GM21381 (cell line): ENCODE results near the gene SLC25A29.

Source experiments
- ATAC-seq: cut with Tn5 transposase; IDR thresholded peaks from one replicate; pipeline ENCODE4 v1.9.1; 2021; ENCODE audit warnings: mild to moderate bottlenecking, moderate library complexity; ENCODE audit not compliant: unreplicated experiment

The SLC25A29 gene

DNA sequence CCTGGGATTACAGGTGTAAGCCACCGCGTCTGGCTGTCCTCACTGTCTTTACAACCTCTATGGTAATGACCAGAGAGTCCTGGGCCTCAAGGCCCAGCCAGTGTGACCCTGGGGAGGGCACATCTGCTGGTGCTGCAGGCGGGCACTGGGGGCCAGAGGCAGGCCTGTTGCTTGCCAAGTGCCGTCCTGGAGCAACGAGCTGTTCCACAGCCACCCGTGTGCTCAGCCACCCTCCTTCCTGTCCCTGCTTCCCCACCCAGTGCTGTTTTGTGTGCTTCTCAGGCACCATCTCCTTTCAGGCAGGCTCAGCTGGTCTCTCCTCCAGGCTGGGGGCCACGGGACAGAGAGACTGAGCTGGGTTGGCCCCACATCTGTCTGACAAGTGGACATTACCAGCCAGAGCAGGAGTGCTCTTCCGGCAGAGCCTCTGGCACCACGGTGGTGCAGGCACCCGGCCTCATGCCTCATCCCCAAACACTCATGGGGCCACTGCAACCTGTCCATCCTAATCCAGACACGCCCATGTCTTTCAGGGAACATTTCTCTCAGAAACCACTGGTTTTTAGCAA, 25.9 kb upstream of the SLC25A29 start:
- no peak for ATAC-seq

DNA sequence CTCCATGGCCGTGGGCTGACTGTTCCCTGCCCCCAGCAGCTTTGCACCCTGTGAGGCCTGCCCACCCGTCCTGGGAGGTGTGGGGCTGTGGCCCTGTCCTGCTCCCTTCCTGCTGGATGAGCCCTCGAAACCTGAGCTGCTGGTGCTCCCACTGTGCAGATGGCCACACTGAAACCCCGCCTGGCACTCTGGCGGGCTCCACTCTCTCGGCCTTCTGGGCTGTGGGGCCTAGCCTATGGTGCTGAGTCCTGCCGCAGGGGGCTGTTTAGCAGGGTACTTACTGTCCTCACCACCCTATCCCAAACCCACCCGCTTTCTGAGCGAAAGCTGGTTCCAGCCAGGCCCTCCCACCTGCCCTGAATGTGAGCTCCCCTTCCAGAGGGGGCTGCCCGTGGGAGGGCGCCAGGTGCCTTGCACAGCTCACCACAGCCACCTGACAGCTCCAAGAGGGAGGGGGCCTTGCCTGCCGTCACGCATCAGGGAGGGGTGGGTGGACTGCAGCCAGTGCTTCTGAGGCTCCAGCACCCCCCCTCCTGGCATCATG, 24.2 kb upstream of the SLC25A29 start:
- no peak for ATAC-seq

DNA sequence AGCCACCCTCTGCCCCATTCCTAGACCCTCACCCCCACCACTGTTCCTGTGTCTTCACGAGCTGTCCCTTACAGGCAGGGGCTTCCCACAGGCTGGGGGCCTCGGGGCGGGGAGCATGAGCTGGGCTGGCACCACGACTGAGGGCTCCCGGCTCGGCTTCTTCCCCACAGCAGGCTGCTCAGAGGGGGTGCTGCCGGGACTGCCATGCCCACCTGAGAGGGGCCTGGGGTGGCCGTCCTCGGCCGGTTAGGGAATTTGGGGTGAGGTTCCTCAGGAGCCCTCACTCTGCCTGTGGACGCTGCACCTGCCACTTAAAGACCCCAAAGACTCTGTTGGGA, 23.7 kb upstream of the SLC25A29 start:
- ATAC-seq, result no peak

DNA sequence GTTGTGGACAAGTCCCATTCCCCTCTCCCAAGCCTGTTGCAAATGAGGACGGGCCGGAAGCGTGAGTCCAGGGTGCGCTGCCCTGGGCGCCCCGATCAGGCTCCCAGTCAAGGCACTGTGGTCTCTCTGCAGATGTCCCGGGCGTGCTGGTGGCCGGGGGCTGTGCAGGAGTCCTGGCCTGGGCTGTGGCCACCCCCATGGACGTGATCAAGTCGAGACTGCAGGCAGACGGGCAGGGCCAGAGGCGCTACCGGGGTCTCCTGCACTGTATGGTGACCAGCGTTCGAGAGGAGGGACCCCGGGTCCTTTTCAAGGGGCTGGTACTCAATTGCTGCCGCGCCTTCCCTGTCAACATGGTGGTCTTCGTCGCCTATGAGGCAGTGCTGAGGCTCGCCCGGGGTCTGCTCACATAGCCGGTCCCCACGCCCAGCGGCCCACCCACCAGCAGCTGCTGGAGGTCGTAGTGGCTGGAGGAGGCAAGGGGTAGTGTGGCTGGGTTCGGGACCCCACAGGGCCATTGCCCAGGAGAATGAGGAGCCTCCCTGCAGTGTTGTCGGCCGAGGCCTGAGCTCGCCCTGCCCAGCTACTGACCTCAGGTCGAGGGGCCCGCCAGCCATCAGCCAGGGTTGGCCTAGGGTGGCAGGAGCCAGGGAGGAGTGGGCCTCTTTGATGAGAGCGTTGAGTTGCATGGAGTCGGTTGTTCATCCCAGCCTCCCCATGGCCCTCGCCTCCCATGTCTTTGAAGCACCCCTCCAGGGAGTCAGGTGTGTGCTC, 23.2 kb upstream of the SLC25A29 start:
- ATAC-seq, result no peak

DNA sequence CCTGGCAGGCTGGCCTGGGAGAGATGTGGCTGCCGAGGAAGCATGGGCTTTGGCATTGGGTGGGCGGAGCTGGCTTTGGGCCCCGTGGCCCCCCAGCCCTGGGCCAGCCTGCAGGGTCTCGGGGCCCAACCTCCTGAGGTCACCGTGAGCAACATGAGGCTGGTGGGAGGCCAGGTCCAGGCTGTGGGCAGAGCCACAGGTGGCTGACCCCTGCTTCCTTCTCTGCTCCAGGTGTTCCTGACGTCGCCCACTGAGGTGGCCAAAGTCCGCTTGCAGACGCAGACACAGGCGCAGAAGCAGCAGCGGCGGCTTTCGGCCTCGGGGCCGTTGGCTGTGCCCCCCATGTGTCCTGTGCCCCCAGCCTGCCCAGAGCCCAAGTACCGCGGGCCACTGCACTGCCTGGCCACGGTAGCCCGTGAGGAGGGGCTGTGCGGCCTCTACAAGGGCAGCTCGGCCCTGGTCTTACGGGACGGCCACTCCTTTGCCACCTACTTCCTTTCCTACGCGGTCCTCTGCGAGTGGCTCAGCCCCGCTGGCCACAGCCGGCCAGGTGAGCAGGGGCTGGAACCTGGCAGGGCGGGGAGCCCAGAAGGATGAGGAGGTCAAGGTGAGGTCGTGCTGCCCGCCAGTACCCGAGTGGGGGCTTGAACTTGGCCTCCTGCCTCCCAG, 22.4 kb upstream of the SLC25A29 start:
- no peak for ATAC-seq

DNA sequence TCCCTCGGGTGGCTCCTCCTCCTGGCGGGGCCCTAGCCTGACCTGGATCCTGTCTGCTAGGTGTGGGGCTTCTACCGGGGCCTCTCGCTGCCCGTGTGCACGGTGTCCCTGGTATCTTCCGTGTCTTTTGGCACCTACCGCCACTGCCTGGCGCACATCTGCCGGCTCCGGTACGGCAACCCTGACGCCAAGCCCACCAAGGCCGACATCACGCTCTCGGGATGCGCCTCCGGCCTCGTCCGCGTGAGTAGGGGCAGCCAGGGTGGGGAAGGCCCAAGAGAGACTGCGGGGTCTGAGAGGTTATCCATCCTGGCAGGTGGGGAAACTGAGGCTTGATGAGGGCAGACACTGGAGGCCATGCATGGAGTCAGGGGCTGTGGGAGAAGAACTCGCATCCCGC, 20.9 kb upstream of the SLC25A29 start:
- no peak for ATAC-seq

DNA sequence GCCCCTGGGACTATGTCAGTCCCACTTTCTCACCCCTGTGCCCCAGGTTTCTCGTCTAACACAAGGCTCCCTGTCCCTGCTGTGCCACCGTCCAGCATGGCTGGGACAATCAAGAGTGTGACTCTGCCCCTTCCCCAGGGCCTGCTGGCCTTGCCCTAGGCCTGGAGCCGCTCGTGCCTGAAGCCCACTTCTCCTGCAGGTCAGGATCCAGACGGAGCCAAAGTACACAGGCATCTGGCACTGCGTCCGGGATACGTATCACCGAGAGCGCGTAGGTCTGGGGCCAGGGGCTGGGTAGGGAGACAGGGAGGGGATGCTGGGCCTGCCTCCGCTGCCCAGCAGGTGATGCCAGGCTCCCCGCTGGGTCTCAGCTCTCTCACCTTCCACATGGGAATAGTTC, 19.7 kb upstream of the SLC25A29 start:
- no peak for ATAC-seq

DNA sequence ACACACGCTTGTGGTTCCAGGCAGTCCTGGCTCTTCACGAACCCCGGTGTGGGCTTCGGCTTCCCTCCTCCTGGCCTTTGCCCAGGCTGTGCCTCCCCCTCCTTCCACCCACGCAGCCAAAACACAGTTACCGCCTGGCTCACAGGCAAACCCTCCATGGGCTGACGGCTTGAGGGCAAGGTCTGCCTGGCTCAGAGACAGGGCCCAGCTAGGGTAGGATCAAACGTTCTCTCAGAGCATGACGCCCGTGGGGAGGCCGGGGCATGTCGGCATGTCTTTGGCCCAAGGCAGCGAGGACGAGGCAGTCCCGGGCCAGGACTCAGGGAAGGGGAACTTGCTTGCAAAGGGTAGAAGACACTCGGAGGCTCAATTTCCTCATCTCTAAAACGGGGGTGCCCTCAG, 19.0 kb upstream of the SLC25A29 start:
- ATAC-seq, result no peak

DNA sequence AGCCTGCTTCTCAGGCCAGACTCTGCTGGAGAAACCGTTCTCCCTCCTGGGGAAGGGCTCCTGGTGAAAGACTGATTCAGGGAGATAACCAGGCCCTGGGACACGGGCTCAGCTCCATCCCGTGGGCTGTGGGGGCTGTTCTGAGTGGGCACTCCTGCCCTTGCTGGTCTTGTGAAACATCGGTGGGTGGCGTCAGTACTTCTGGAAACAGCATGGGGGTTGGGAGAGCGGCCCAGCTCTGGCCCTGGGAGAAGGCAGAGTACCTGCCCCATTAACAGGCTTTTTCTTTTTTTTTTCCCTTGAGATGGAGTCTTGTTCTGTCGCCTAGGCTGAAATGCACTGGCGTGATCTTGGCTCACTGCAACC, 17.7 kb upstream of the SLC25A29 start:
- ATAC-seq, result no peak

DNA sequence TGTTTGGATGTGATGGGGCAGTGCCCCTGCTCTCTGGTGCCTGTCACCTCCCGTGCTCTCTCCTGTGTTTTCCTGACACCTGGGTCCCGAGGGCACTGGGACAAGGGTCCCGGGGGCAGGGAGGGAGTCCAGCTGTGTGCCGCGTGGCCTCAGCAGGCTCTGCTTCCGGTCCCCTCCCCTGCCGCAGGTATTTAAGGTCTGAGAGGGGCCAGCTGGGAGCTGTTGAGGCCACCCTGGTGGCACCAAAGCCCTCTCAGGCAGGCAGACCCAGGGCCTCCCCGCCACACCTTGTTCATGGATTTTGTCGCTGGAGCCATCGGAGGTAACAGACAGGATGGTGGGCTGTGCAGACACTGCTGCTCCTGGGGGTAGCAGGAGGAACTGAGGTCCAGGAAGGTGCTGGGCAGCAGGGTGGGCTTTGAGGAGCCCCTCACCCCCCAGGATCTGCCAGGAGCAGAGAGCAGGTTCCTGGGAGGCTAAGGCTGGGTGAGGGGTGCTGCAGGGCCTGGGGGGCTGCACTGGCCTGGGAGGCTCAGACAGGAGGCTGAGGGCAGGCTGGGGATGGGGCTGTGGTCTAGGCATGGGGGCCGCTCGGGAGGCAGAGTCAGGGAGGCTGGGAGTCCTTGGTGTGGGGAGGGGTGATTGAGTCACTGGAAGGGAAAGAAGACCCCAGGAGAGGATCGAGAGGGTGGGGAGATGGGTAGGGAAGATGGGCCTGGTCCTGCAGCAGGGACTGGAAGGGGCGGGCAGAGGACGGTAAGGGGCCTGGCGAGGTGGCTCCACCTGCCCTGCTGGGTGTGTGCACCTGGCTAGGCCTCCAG, 17.1 kb upstream of the SLC25A29 start, which contains the start of gene SLC25A47:
Gene SLC25A47, plus strand, starts transcription at position 219 of the 821 bp plus-strand sequence. Its CDS starts 76 bp downstream, at position 295.
- ATAC-seq, result no peak

DNA sequence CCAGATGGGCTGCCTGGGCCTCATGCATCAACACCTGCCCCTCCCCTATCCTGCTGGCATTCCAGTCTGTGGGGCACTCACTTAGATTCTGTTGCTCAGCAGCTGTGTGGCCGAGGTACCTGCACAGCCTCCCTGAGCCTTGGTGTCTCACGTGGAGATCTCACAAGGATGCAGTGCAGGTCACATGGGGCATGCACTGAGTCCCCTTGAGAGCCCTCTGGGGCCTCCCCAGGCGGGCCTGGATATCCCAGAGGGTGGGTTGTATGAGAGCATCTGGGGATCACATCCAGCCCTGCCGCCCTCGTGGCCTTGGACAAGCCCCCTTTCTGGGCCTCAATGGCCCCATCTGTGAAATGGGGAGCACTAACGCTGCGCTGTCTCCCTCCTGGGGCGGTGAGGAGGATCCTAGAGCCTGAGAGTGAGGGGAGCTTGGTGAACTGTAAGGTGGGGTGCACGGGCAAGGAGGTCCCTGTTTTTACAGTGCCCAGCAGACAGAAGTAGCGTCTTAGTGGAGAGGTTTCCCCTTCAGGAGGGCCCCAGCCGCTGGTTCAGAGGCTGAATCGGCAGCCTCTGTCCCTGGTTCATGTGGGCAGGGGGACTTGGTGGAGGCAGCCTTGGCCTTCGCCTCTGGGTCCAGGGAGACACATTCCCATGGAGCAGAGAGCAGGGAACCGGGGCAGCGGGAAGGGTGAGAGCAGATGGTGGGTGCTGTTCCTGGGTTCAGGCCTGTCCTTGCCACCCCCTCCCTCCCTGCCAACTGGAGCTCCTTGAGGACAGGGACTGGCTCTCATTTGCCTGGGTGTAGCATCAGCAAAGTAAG, 16.1 kb upstream of the SLC25A29 start:
- no peak for ATAC-seq

DNA sequence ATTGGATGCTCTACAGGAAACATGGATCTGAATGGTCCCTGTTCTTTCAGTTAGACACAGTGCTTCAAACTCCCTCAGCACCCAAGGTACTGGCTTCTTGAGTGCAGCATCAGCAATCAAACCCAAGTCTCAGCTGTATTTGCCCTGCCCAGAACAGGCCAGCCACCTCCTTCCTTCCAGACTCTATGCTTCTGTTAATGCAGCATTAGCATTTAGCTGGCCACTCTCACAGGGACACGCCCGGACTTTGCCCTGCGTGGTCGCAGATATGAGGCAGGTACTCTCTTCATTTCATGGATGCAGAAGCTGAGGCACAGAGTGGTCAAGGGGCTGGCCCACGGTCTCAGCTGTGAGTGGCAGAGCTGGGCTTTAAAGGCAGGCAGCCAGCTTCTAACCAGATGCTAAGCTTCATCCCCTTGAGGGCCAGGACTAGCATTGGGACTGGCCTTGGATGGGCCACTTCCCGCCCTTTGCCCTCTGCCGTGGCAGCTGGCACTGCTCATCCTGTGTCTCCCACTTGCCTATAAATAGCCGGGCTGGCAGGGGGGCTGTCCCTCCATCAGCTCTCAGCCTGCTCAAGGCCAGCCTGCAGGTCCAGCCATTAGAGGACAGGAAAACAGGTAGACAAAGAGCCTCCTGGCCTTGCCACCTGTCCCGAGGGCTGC, 15.4 kb upstream of the SLC25A29 start:
- ATAC-seq, result no peak

DNA sequence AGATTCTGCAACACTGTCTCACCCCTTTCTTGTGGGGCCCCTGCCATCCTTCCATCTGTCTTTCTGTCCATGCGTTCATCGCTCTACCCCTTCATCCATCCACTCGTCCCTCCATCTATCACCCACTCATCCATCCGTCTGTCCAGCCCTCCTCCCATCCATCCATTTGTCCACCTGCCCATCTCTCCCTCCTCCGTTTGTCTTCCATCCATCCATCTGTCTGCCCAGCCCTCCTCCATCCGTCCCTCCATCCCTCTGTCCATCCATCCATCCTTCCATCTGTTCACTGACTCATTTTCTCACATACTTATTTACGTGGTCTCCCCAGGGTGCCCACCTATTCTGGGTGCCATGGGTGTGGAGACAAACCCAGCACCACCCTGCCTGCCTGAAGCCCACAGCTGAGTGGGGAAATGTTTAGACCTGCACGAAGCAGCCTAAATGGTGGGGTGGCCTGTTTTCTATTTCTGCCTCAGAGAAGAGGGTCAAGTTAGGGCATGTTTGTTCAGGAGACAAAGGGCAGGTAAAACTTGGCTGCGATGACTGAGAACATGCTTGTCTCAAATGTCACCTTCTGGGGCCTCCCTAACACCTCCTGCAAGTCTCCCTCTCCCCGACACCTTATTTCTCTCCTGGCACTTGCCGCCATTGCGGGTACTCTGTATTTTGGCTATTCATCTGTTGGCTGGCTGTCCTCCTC, 14.1 kb upstream of the SLC25A29 start:
- no peak for ATAC-seq

DNA sequence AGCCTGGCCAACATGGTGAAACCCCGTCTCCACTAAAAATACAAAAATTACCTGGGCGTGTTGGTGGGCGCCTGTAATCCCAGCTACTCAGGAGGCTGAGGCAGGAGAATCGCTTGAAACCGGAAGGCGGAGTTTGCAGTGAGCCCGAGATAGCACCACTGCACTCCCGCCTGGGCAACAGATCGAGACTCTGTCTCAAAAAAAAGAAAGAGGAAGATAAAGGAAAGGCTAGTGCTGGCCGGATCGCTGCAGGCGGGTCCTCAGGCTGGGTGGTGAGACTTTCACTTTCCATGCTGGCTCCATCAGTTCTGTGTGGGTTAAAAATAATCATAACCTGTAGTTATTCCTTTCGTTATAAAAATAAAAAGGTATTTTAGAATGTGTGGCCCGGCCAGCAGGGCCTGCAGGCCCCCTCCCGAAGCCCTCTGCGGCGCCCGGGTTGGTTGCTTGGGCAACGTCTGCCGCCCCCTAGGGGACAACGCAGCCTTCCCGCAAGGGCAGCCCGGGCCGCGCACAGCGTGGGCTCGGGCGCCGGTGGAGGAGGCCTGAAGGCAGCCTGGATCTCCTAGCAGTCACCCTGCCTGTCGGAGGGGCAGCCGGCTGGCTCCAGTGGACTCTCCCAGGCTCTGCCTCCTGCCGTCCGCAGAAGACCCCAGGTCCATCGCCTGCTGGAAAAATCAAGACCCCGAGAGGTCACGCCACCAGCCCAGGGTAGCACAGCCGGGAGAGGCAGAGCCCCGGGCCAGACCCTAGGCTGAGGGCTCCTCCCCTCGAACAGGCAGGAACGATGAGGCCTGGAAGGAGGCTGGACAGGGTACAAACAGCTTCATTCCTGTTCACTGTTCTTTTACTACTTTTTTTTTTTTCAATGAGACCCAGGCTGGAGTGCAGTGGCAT, 11.9 kb upstream of the SLC25A29 start:
- ATAC-seq, result peak; percentile 92

DNA sequence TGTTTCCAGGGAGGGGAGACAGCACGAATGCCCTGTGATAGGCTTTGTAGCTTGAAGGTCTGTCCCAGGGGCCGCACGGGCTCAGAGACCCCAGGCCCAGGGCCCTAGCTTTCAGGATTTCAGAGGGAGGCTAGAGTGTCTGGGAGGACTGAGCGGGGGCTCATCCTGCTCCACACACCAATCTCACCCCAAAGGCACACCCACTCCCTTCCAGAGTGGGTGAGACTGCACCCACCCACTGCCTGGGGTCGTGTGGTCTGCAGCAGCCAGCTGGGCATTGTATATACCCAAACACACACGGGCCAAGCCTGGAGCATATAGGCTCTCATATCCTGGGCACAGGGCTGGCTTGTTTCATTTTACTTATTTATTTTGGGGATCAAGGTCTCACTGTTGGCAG, 11.1 kb upstream of the SLC25A29 start:
- no peak for ATAC-seq

DNA sequence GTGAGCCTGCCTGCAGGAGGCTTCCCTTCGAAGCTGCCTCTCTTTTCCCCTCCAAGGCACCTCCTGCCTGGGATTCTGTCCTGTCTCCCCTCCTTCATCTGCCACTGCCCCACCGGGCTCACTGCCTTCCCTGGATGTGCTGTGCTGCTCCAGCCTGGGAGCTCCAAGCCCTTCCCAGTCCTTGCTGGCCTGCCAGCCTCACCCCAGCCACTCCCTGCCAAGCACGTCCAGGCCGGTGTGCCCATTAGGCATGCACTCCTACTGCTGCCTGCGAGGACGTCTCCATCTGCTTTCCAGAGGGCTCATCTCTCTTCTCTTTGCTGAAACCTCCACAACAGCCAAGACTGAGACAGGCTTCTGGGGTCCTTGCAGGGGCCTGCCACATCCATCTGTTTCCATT, 8.5 kb upstream of the SLC25A29 start:
- ATAC-seq, result no peak

DNA sequence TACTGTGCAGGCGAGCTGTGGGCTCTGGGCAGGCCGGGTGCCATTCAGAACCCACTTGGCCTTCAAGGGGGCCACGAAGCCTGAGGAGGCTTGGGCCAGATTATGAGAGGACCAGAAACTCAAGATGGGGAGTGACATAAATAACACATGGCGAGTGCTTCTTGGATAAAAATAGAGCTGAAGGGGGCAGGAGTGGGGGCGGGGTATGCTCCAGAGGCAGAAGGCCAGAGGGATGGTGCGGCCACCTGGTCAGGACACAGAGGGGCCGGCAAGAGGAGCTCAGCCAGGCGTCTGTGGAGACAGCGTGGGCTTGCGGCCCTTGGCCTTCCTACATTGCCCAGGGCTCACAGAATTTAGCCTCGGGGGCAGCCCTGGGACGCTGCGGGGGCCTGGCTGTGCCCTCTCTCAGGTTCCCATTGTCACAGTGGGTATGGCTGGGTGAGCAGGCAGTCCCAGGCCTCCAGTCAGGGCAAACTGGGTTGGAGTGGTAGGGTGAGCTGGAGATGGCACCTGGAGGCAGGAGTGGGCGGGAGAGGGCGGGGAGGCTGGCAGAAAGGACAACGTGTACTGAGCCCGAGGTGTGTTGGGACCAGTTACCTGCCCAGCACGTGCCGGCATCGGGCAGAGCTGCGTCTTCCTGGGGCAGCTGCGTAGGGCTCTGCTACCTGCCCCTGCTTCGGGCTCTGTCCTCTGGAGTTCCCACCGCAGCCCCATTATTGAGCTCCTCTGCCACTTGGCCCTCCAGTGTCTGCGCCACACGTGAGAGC, 7.4 kb upstream of the SLC25A29 start:
- no peak for ATAC-seq
